GM19328 (cell line): ENCODE results near the gene MCM9.
"Not testable (repeated sequence)": the region's sequence is repeated elsewhere in the genome, so short reads cannot be mapped to it uniquely, and the experiment has no call there.

Source experiments
- ATAC-seq: cut with Tn5 transposase; IDR thresholded peaks from one replicate; pipeline ENCODE4 v1.9.1; 2021; ENCODE audit warnings: mild to moderate bottlenecking, moderate library complexity; ENCODE audit not compliant: unreplicated experiment

MCM9 gene

DNA sequence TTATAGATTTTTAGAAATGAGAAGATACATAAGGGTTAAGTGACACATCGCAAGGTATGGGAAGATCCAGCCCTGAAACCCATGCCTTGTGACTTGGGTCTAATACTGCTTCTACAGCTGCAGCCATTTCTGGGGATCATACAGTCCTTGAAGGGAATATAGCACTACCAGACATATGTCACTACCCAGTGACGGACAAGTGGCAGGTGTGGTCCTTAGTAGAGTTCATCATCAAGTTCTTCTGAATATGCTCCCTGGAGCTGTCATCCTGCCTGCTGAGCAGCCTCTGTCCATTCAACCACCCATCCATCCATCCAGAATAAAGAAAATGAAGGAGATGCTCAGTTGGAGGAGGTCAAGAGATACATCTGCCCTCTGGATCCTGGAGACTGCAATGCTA lies 159.6 kb downstream of the MCM9 start:
- ATAC-seq = no peak

DNA sequence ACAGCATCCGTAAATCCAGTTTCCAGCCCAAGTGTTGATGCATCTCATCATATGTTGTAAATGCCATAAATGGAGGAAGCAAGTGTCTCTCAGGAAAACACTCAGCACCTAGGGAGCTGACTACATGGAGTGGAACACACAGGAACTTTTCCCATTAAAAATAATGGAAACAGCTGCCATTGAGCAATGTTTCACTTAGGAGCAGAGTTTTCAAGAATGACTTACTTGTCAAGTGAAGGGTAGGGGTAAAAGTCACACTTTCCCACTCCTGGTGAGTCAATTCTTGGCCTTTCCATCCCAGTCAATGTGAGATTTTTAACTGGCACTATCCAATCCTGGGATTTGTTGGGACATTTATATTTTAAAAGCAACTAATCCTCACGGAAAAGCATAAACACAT lies 160.4 kb downstream of the MCM9 start:
- no peak for ATAC-seq

DNA sequence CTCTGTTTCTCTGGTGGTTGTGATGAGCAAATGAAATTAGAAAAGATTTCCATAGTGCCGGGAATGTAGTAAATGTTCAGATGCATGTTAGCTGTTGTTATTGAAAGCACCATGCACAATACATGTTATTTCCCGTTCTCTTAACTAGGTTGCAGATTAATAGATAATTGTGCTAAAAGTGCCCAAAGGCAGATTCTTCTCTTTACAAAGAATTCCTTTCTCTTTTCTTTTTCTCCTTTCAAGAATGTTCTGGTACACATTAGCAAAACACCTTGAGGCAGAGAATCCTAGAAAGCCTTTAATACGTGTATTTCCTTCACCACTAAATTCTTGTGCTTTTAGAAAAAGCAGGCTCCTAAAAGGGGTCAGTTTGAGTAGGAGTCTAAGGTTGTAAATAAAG lies 162.1 kb downstream of the MCM9 start:
- no peak for ATAC-seq

DNA sequence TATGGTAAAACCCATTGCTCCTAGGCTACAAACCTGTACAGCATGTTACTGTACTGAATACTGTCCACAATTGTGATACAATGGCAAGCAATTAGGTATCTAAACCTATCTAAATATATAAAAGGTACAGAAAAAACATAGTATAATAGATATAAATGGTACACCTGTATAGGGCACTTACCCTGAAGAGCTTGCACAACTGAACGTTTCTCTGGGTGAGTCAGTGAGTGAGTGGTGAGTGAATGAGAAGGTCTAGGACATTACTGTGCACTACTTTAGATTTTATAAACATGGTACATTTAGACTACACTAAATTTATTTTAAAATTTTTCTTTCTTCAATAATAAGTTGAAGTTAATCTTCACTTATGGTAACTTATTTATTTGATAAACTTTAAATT lies 163.7 kb downstream of the MCM9 start:
- ATAC-seq = no peak

DNA sequence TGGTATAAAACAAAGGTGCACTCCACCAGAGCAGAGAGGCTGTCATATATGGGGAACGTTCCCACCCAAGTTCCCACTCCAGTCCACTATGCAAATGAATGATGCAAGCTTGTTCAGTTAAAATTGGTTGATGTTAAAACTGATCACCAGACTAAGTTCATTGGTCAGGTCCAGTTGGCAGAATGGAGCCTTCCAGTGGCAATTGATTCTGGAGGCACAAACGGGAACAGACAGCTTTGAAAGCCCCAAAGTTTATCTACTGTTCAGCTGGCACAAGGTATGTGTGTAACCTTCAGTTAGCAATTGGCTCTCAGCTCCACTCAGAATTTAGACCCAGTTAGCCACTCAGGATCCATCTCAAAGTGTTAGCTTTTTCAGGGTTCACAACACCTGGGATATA lies 164.1 kb downstream of the MCM9 start:
- ATAC-seq = no peak

DNA sequence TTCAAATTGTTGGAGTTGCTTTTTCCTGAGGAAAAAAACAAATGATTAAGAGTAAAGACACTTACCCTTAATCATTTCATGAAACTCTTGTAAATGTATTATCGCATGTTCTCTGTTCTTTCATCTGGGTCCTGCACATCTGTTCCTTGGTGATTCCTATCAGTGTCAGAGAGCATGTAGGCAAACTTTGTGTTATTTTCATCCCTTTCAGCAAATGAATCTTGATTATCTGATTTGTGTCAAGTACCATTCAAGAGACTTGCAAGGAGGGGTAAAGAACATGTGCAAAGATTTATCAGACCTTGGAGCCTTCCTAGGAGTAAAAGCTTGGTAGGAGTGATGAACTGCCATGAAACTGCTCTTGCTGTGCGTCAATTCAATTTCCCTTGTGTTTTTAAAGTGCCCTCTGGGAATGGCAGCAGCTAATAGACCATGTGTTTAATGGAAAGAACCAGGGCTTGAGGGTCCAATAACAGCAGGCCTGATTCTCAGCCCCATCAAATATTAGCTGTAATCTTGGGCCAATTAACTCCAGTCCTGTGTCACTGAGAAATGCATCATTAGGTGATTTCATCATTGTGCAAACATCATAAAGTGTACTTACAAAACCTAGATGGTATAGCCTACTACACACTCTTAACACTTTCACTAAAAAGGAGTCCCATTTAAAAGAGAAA lies 164.7 kb downstream of the MCM9 start:
- no peak for ATAC-seq

DNA sequence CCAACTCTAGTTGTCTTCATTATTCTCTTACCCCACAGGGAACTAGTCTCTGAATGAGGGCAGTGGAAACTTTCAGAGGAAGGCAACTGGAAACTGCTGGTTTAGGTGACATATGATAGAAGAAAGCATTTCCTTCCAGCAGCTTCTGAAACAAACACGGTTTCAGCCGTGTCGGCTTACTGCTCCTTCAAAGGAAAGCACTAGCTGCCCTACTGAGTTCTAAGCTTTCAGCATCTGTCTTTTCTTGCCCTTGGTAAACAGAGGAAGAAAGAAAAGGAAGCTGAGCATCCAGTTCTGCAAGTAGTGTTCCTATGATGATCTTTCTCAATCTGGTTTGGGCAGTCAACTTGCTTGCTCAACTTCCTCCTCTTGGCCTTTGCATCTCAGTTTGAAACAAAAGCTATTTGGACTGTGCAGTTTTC lies 166.0 kb downstream of the MCM9 start:
- ATAC-seq = no peak

DNA sequence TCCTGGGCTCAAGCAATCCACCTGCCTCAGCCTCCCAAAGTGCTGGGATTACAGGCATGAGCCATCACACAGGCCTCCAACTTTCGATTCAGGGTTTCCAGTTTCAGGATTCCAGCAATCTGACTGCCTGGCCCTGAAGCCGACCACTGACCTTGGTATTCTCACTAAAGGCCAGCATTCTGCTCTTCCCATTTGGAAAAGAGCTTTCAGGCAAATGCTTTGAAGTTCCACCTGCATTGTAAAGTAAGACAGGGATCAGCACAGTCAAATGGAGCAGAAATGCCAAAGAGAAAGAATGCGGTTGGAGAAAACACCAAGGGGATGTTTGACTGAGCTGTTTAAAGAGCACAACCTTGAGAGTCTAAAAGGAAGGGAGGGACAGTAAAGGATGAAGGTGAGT lies 166.5 kb downstream of the MCM9 start:
- ATAC-seq = no peak

DNA sequence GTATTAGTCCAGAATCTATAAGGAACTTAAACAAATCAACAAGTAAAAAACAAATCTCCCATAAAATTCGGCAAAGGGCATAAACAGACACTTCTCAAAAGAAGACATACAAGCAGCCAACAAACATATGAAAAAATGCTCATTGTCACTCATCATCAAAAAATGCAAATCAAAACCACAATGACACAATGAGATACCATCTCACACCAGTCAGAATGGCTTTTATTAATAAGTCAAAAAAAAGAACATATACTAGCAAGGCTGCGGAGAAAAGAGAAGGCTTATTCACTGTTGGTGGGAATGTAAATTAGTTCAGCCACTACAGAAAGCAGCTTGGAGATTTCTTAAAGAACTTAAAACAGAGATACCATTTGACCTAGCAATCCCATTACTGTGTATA lies 169.6 kb downstream of the MCM9 start:
- ATAC-seq = not testable (repeated sequence)

DNA sequence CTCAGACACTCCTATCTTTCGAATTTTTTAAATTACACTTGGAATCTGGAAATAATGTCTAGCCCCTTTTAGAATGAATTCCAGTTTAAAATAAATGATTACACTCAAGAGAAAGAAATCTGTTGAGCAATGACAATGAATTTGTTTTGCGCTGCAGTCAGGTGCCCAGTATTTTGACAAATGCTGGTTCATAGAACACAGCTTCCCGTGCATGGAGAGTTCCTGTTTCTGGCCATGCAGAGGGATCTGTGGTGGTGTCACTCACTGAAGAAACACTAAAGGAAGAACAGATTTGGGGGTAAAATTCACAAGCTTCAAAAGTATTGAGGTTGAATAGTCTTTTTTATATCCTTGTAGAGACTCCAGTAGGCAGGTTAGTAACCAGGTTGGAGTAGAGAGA lies 170.2 kb downstream of the MCM9 start:
- ATAC-seq = no peak
